ENCODE measurements around the gene ARL3. TPM values are rescaled to one million over a fixed set of nuclear protein-coding genes. Genes with fewer than 3 reads are reported as not detected.
"Not testable (repeated sequence)": the region's sequence is repeated elsewhere in the genome, so short reads cannot be mapped to it uniquely, and the experiment has no call there.

Gene ARL3
- total and polyA plus RNA-seq, 10 donors: 2.2 to 5.1 (median 4.0) TPM

GRCh38 chr10:102696736-102697135 lies 17.5 kb downstream of the ARL3 start:
- no peak for DNase-seq
- Histone ChIP-seq H3K27ac (no peak overlapping the region), H3K36me3 (peaks cover 0 to 61% (median 18%) of the 10 kb centered on the region in 6 donors), H3K4me1 (peaks cover 0 to 2% (median 0%) of the 10 kb centered on the region in 6 donors), H3K9me3 (no peaks in the 10 kb centered on the region), H3K27me3 (replicated peaks in 1 of 7) (no peaks in the 10 kb centered on the region), H3K4me3 (no peak overlapping the region)
- no peak for TF ChIP-seq POLR2AphosphoS5 (IDR thresholded peaks at IDR 0.05)
- WGBS, 5 donors: 85 to 96% (median 90%) methylated on average over 3 of the region's 3 CpGs
- intact Hi-C loops (cut with DNase I; ENCODE audit: low total_unique reads): no loop called here

GRCh38 chr10:102695401-102695800 lies 18.8 kb downstream of the ARL3 start:
- H3K27me3 ChIP-seq (replicated peaks in 1 of 7); intact Hi-C loops (cut with DNase I; ENCODE audit: low total_unique reads); H3K4me1 ChIP-seq; DNase-seq; H3K4me3 ChIP-seq; H3K27ac ChIP-seq; H3K9me3 ChIP-seq: not testable (repeated sequence)
- 94 to 97% (median 95%) methylated on average over 10 of the region's 10 CpGs for WGBS, 5 donors
- H3K36me3 ChIP-seq: peaks cover 0 to 58% (median 18%) of the 10 kb centered on the region in 6 donors

- no peak for DNase-seq
- WGBS, 5 donors: 78 to 89% (median 82%) methylated on average over 8 of the region's 8 CpGs
- intact Hi-C loops (cut with DNase I; ENCODE audit: low total_unique reads): no loop called here
- Histone ChIP-seq H3K4me1 (no peaks in the 10 kb centered on the region), H3K27me3 (replicated peaks in 1 of 7) (no peaks in the 10 kb centered on the region), H3K27ac (no peak overlapping the region), H3K4me3 (no peak overlapping the region), H3K36me3 (peaks cover 0 to 31% (median 0%) of the 10 kb centered on the region in 6 donors), H3K9me3 (no peaks in the 10 kb centered on the region)
- TF ChIP-seq POLR2A (IDR thresholded peaks at IDR 0.05): no peak
- TF ChIP-seq POLR2AphosphoS5 (IDR thresholded peaks at IDR 0.05): no peak
- no peak for TF ChIP-seq CTCF (IDR thresholded peaks at IDR 0.05 in 8 of 11, conservative IDR thresholded peaks at IDR 0.05 in 3 of 11)
Measured at GRCh38 chr10:102691285-102692066, 22.7 kb downstream of the ARL3 start.

- TF ChIP-seq CTCF (IDR thresholded peaks at IDR 0.05 in 8 of 11, conservative IDR thresholded peaks at IDR 0.05 in 3 of 11) (no peak), POLR2AphosphoS5 (IDR thresholded peaks at IDR 0.05) (no peak), POLR2A (IDR thresholded peaks at IDR 0.05) (no peak)
- peaks cover 0 to 8% (median 4%) of the 10 kb centered on the region in 6 donors for H3K4me1 ChIP-seq
- no peak for DNase-seq
- H3K9me3 ChIP-seq: no peaks in the 10 kb centered on the region
- H3K36me3 ChIP-seq: peaks cover 0 to 35% (median 5%) of the 10 kb centered on the region in 6 donors
- peak overlapping the region in 3 of 8 donors; percentile 3 to 40 (median 28) for H3K27ac ChIP-seq
- H3K27me3 ChIP-seq (replicated peaks in 1 of 7): no peaks in the 10 kb centered on the region
- no peak overlapping the region for H3K4me3 ChIP-seq
- 70 to 88% (median 73%) methylated on average over 5 of the region's 5 CpGs for WGBS, 5 donors
- intact Hi-C loops (cut with DNase I; ENCODE audit: low total_unique reads): no loop called here
Measured at GRCh38 chr10:102683736-102684135, 30.5 kb downstream of the ARL3 start.

GRCh38 chr10:102682981-102683380 lies 31.2 kb downstream of the ARL3 start:
- DNase-seq: no peak
- Histone ChIP-seq H3K4me1 (peaks cover 0 to 16% (median 10%) of the 10 kb centered on the region in 6 donors), H3K36me3 (peaks cover 0 to 32% (median 5%) of the 10 kb centered on the region in 6 donors), H3K4me3 (no peak overlapping the region), H3K27me3 (replicated peaks in 1 of 7) (no peaks in the 10 kb centered on the region), H3K27ac (peak overlapping the region in 2 of 8 donors; percentile 3 to 28), H3K9me3 (no peaks in the 10 kb centered on the region)
- 76 to 90% (median 83%) methylated on average over 4 of the region's 4 CpGs for WGBS, 5 donors
- intact Hi-C loops (cut with DNase I; ENCODE audit: low total_unique reads): no loop called here
- TF ChIP-seq CTCF (IDR thresholded peaks at IDR 0.05 in 8 of 11, conservative IDR thresholded peaks at IDR 0.05 in 3 of 11) (no peak), POLR2A (IDR thresholded peaks at IDR 0.05) (no peak), POLR2AphosphoS5 (IDR thresholded peaks at IDR 0.05) (no peak)
